Natural killer cell (primary cell): ENCODE results near the gene POLR3E. TPM values are rescaled to one million over a fixed set of nuclear protein-coding genes. Genes with fewer than 3 reads are reported as not detected.

Source experiments
- ATAC-seq, 3 donors: fragments of 150-1000 bp in 2 of 3; fragments of 200-7000 bp in 1 of 3; cut with Tn5 transposase; 1 replicate in 1 of 3; 2 replicates in 2 of 3; pipeline ENCODE4 v1.10.0; 2021; ENCODE audit warnings: mild to moderate bottlenecking in 2 of 3, moderate library complexity in 2 of 3
- DNase-seq, 2 donors: peaks; one replicate each; pipeline versions ENCODE4 v3.0.0 to v3.0.0-alpha.2; 2013 to 2021; ENCODE audit warnings: mixed read lengths in 1 of 2
- H3K27ac ChIP-seq: one replicate; pipeline ENCODE4 v1.5.1; 2013; ENCODE audit warnings: mild to moderate bottlenecking, low read length
- H3K27me3 ChIP-seq: one replicate; pipeline ENCODE4 v1.6.1; 2013; ENCODE audit warnings: low read length; ENCODE audit not compliant: control insufficient read depth, insufficient read depth
- H3K36me3 ChIP-seq: one replicate; pipeline ENCODE4 v1.6.1; 2013; ENCODE audit warnings: low read length; ENCODE audit not compliant: control insufficient read depth, insufficient read depth
- H3K4me1 ChIP-seq: one replicate; pipeline ENCODE4 v1.6.1; 2013; ENCODE audit warnings: low read length; ENCODE audit not compliant: control insufficient read depth, insufficient read depth
- H3K4me3 ChIP-seq: one replicate; pipeline ENCODE4 v1.5.1; 2013; ENCODE audit warnings: low read length
- H3K9me3 ChIP-seq: one replicate; pipeline ENCODE4 v1.6.1; 2013; ENCODE audit warnings: low read length; ENCODE audit not compliant: control insufficient read depth, insufficient read depth
- H3K27ac Mint-ChIP-seq, 2 donors: one replicate each; pipeline ENCODE4 v1.8.0; 2022; ENCODE audit warnings: mild to moderate bottlenecking in 2 of 2, mixed read lengths in 2 of 2, moderate library complexity in 1 of 2
- H3K27me3 Mint-ChIP-seq, 2 donors: one replicate each; pipeline ENCODE4 v1.8.0; 2022; ENCODE audit warnings: low read depth in 2 of 2, mixed read lengths in 2 of 2
- H3K36me3 Mint-ChIP-seq: one replicate; pipeline ENCODE4 v1.8.0; 2022; ENCODE audit warnings: mixed read lengths
- H3K4me1 Mint-ChIP-seq, 2 donors: one replicate each; pipeline ENCODE4 v1.8.0; 2022; ENCODE audit warnings: mixed read lengths in 2 of 2
- H3K4me3 Mint-ChIP-seq: one replicate; pipeline ENCODE4 v1.8.0; 2022; ENCODE audit warnings: mild to moderate bottlenecking, moderate library complexity, mixed read lengths
- H3K9me3 Mint-ChIP-seq, 2 donors: one replicate each; pipeline ENCODE4 v1.8.0; 2022; ENCODE audit warnings: mixed read lengths in 2 of 2
- WGBS: methylation state at CpG from one replicate; pipeline ENCODE4 v1.1.7; 2013; ENCODE audit warnings: missing lambda C conversion rate; ENCODE audit not compliant: insufficient coverage; 5-methylcytosine and 5-hydroxymethylcytosine counted together
- intact Hi-C: fragments of 100-400 bp; cut with micrococcal nuclease; formaldehyde crosslinking; loops from one replicate; pipeline ENCODE4 v1.14.2; 2022
- total RNA-seq, 4 donors: library from RNA; stranded (reverse); fragments of 120-200 nt in 1 of 4; gene quantifications; one replicate each; pipeline versions ENCODE4 v1.2.3 to v1.2.4, GENCODE V29; 2013 to 2022
- TF ChIP-seq, protein P1 (sequence below): fragments of 200-600 bp; IDR thresholded peaks from one replicate; pipeline ENCODE4 v1.8.0; 2022; ENCODE audit warnings: antibody characterized with exemption

POLR3E gene, protein sequence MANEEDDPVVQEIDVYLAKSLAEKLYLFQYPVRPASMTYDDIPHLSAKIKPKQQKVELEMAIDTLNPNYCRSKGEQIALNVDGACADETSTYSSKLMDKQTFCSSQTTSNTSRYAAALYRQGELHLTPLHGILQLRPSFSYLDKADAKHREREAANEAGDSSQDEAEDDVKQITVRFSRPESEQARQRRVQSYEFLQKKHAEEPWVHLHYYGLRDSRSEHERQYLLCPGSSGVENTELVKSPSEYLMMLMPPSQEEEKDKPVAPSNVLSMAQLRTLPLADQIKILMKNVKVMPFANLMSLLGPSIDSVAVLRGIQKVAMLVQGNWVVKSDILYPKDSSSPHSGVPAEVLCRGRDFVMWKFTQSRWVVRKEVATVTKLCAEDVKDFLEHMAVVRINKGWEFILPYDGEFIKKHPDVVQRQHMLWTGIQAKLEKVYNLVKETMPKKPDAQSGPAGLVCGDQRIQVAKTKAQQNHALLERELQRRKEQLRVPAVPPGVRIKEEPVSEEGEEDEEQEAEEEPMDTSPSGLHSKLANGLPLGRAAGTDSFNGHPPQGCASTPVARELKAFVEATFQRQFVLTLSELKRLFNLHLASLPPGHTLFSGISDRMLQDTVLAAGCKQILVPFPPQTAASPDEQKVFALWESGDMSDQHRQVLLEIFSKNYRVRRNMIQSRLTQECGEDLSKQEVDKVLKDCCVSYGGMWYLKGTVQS
- 100 to 1,000 TPM in 2 of 3 donors, 10 to 100 TPM in 1; 95.0 to 116 (median 104) TPM for total RNA-seq
- total RNA-seq (2013), result 54.5 TPM

DNA sequence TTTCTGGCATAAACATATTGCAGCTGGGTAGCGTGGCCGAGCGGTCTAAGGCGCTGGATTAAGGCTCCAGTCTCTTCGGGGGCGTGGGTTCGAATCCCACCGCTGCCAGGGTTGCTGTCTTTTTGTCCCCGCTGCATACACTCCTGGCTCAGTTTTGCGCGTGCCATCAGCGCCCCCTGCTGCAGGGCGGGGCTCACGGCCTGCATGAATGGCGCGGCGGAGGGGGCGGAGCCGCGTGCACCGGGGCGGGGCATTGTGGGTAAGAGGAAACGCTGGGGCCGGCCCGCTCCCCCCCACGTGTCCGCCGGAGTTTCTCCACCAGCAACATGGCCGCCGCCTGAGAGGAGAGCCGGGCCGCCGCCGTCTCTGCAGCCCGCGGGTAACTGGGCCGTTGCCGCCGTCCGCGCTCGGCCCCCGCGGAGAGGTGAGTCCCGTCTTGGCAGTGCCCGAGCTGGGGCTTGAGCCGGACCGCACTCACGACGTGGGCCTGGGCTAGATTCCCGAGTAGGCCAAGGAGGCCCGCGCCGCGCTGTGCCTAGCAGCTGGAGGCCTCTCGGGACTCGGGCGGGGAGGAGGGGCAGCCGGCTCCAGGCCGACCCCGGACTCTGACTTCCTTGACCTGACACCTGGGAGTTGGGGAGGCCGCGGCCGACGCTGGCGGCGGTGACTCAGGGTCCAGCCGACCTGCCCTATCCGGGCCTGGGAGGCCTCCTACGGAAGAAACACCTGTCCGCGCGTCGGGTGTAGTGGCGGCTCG lies at the start of gene POLR3E:
POLR3E (plus strand) TSS at position 296 of the 757 bp plus-strand sequence. CDS start 5,560 bp downstream, outside the sequence.
- no peaks in the 10 kb centered on the region for H3K36me3 Mint-ChIP-seq
- Histone ChIP-seq H3K9me3 (no peaks in the 10 kb centered on the region), H3K36me3 (no peaks in the 10 kb centered on the region), H3K27ac (peak within 1 kb of the TSS; percentile 99), H3K4me3 (peak within 1 kb of the TSS; percentile 93), H3K4me1 (peaks cover 33% of the 10 kb centered on the region), H3K27me3 (no peaks in the 10 kb centered on the region)
- peak; percentile 86 to 98 (median 88) for ATAC-seq
- peak; percentile 99 to 100 for DNase-seq
- no peaks in the 10 kb centered on the region for H3K27me3 Mint-ChIP-seq
- H3K9me3 Mint-ChIP-seq, result no peaks in the 10 kb centered on the region
- TF ChIP-seq, protein P1, sequence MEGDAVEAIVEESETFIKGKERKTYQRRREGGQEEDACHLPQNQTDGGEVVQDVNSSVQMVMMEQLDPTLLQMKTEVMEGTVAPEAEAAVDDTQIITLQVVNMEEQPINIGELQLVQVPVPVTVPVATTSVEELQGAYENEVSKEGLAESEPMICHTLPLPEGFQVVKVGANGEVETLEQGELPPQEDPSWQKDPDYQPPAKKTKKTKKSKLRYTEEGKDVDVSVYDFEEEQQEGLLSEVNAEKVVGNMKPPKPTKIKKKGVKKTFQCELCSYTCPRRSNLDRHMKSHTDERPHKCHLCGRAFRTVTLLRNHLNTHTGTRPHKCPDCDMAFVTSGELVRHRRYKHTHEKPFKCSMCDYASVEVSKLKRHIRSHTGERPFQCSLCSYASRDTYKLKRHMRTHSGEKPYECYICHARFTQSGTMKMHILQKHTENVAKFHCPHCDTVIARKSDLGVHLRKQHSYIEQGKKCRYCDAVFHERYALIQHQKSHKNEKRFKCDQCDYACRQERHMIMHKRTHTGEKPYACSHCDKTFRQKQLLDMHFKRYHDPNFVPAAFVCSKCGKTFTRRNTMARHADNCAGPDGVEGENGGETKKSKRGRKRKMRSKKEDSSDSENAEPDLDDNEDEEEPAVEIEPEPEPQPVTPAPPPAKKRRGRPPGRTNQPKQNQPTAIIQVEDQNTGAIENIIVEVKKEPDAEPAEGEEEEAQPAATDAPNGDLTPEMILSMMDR, result peak; percentile 90
- H3K27ac Mint-ChIP-seq, result peak within 1 kb of the TSS; percentile 92 to 98
- intact Hi-C loops, result loop anchor here (1.0 to 10.0 kb wide), 8 partner anchors 52 to 698 kb away; partner anchors contain the start of genes EEF2K, METTL9 and PDZD9
- under 1% methylated on average over 76 of the region's 76 CpGs for WGBS
- peak within 1 kb of the TSS; percentile 95 for H3K4me3 Mint-ChIP-seq
- peaks cover 51 to 53% of the 10 kb centered on the region in 2 donors for H3K4me1 Mint-ChIP-seq

- peaks cover 4% of the 10 kb centered on the region for H3K9me3 ChIP-seq
- H3K4me3 ChIP-seq, result no peak overlapping the region
- TF ChIP-seq, protein P1, result no peak
- intact Hi-C loops, result no loop called here
- H3K27me3 ChIP-seq, result no peaks in the 10 kb centered on the region
- peaks cover 7% of the 10 kb centered on the region for H3K36me3 ChIP-seq
- peaks cover 11% of the 10 kb centered on the region for H3K4me1 ChIP-seq
- no peak for ATAC-seq
- H3K36me3 Mint-ChIP-seq, result no peaks in the 10 kb centered on the region
- no peaks in the 10 kb centered on the region for H3K27me3 Mint-ChIP-seq
- H3K4me3 Mint-ChIP-seq, result no peak overlapping the region
- H3K27ac Mint-ChIP-seq, result peak overlapping the region in 1 of 2 donors; percentile 44
- no peaks in the 10 kb centered on the region for H3K9me3 Mint-ChIP-seq
- DNase-seq, result no peak
- 96% methylated on average over 6 of the region's 6 CpGs for WGBS
- no peak overlapping the region for H3K27ac ChIP-seq
- peaks cover 18 to 23% of the 10 kb centered on the region in 2 donors for H3K4me1 Mint-ChIP-seq
These were observed 46.7 kb upstream of the POLR3E start for GRCh38 chr16:22250522-22250921.

DNA sequence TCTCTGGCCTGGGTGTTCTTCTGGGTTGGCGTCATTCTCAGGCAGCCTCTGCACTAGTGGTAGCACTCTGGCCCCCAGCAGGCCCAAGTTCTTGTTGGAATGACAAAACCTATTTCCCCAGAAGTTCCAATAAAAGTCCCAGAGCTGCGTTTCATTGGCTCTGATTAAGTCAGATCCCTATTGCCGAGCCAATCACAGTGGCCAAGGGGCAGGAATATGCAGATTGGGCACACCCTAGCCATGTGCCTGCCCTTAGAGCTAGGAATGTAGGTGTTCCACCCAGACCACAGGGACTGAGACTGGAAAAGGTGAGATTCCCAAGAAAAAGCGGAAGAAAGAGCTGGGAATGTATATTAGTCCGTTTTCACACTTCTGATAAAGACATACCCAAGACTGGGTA lies 44.9 kb upstream of the POLR3E start:
- peaks cover 14% of the 10 kb centered on the region for H3K36me3 ChIP-seq
- peak overlapping the region in 1 of 2 donors; percentile 45 for H3K27ac Mint-ChIP-seq

More for the DNA sequence above, 44.9 kb upstream of the POLR3E start:
- Histone ChIP-seq H3K9me3 (peaks cover 5% of the 10 kb centered on the region), H3K4me3 (no peak overlapping the region), H3K4me1 (peaks cover 11% of the 10 kb centered on the region), H3K27ac (no peak overlapping the region), H3K27me3 (no peaks in the 10 kb centered on the region)
- intact Hi-C loops, result no loop called here
- no peaks in the 10 kb centered on the region for H3K36me3 Mint-ChIP-seq
- no peak for DNase-seq
- ATAC-seq, result no peak
- TF ChIP-seq, protein P1, result no peak
- H3K9me3 Mint-ChIP-seq, result no peaks in the 10 kb centered on the region
- H3K4me3 Mint-ChIP-seq, result peak overlapping the region; percentile 35
- H3K27me3 Mint-ChIP-seq, result no peaks in the 10 kb centered on the region
- H3K4me1 Mint-ChIP-seq, result peaks cover 18 to 23% of the 10 kb centered on the region in 2 donors
- WGBS, result 82% methylated on average over 3 of the region's 5 CpGs
